ENCODE data around the gene SCAMP4. TPM values are rescaled to one million over a fixed set of nuclear protein-coding genes. Genes with fewer than 3 reads are reported as not detected.

Gene SCAMP4
- 32.1 and 34.8 TPM in 2 replicates for total RNA-seq

GRCh38 chr19:1905110-1905862 lies at the start of gene SCAMP4, which contains the start of gene ADAT3:
SCAMP4 (plus strand) TSS chr19:1905399; CDS start chr19:1915020, 9,621 bp downstream.
ADAT3 (plus strand) TSS chr19:1905399; CDS start chr19:1912048, 6,649 bp downstream.
- intact Hi-C loops (cut with micrococcal nuclease) = loop anchor here (1.0 to 10.0 kb wide), 4 partner anchors 20 to 250 kb away; partner anchors contain the start of genes ABHD17A, AP3D1 and KLF16

DNA sequence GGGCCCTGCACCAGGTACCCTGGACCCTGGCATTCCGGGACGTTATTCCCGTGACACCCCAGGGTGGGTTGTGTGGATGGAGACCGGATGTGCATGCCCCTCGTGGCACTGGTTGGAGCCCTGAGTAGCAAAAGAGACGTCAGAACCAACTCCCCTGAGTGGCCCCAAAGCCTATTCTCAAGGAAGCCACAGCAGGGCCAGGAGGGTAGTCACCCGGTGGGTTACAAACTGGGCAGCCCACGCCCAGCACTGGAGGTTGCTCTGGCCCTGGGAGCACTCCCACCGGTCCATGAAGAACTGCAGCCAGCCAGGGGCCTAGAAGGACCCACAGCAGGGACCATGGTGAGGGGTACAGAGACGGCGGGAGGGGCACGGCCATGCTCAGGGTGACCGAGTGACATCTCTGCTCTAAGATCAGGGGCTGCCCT lies 49.4 kb upstream of the SCAMP4 start:
- intact Hi-C loops (cut with micrococcal nuclease) = loop anchor here (1.0 to 5.0 kb wide), 2 partner anchors 8 to 449 kb away; partner anchors contain the start of gene DAZAP1

- intact Hi-C loops (cut with micrococcal nuclease) = loop anchor here (1.0 to 5.0 kb wide), 2 partner anchors 8 to 449 kb away; partner anchors contain the start of gene DAZAP1
Measured at GRCh38 chr19:1856345-1856697, 48.9 kb upstream of the SCAMP4 start.

DNA sequence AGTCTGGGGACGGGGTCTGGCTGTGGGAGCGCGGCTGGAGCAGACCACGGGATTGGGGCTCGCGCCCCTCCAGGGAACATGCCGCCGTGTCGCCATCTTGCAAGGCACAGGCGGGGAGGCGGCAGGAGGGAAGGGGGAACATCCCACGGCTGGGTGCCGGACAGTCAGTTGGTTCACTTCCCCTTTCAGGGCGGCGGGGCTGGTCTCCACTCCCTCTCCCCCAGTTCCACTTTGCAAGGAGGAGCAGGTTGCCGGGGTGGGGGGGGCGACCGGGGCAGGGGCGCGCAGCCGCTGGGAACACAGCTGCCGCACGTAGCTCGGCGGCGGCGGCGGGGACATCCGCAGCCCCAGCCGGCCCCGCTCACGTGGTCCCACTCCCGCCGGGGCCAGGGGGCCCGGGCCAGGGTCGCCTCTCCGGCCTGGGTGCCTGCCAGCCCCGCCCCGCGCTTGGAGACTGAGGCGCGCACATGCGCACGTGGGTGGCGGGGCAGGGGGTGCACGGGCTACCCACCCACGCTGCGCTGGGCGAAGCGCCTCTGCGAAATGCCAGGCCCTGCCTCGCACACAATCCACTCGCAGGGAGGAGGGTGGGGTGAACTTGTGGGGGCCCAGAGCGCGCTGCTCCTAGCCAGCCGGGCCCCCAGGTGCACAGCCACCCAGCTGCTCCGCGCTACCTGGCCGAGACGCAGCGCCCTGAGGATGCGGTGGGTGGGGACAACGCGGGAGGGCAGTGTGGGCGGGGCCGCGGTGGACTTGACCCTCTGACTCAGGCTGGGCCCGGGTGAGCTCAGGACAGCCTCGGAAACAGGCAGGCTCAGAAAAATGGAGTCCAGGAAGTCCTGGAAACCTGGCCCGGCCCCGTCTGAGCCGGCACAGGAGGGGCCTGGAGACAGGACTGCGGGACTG lies 48.2 kb upstream of the SCAMP4 start:
- intact Hi-C loops (cut with micrococcal nuclease) = loop anchor here (1.0 to 5.0 kb wide), 2 partner anchors 7 to 450 kb away; partner anchors contain the start of gene DAZAP1

- intact Hi-C loops (cut with micrococcal nuclease) = loop anchor here (5.0 kb wide), 1 partner anchor 450 kb away; the partner anchor contains the start of gene DAZAP1
Measured at GRCh38 chr19:1857648-1858326, 47.4 kb upstream of the SCAMP4 start.

DNA sequence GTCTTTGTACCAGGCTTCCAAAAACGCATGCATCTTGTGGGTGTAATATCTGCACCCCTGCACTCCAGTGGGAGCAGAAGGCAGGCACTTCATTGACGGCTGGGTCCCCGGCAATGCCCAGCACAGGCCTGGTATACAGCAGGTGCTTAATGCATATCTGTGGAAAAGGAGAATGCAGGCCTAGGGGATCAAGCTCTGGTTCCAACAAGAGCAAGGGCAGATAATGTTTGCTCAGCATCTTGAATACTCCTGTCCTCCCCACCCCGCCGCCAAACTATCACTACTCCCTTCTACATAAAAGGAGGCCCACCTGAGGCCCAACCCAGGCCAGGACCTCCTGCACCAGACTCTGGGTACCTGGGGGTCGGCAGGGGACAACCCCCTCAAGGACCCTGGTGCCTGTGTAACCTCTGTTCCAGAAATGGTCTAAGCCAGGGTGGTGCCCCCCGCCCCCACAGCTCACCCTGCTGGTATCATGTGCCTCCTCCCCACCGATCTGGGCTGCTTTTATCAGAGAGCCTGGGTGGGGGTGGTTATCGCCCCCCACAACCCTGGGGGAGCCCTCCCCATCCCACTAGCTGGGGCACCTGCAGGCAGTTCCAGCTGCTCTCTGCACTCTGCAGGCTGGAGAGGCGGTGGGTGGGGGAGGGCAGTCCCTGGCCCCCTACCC lies 46.7 kb upstream of the SCAMP4 start:
- intact Hi-C loops (cut with micrococcal nuclease) = loop anchor here (5.0 kb wide), 1 partner anchor 451 kb away; the partner anchor contains the start of gene DAZAP1

GRCh38 chr19:1859331-1859781 lies 45.8 kb upstream of the SCAMP4 start:
- intact Hi-C loops (cut with micrococcal nuclease) = loop anchor here (5.0 kb wide), 1 partner anchor 452 kb away; the partner anchor contains the start of gene DAZAP1

DNA sequence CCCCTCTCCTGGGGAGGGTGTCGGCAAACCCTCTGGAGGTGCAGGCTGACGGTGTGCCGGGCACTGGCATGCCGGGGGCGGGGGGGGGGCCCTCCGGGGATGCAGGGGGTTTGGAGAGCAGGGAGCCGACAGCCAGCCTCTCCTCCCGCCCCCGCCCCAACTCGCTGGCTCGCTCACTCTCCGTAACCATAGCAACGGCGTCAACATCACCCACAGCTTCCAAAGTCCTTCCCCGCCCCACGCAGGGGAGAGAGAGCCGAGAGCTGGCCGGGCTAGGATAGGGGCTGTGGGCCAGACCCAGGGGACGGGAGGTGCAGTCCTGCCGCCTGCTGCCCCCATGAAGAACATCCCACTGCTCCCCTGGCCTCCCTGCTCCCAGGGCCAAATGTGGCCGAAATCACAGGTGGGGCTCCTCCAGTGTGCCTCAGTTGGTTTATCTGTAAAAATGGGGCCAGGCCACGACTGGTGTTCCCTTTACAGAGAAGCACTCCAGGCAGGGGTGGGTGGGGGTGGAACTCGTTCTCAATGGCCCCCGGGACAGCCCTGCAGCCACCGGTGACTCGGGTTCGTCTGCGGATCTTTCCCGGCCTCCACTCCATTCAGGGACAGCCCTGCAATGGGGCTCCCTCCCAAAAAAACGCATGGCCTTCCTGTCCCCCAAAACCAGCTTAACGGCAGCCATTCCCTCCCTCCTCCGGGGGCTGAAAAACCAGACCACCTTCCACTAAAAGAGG lies 45.0 kb upstream of the SCAMP4 start:
- intact Hi-C loops (cut with micrococcal nuclease) = no loop called here

DNA sequence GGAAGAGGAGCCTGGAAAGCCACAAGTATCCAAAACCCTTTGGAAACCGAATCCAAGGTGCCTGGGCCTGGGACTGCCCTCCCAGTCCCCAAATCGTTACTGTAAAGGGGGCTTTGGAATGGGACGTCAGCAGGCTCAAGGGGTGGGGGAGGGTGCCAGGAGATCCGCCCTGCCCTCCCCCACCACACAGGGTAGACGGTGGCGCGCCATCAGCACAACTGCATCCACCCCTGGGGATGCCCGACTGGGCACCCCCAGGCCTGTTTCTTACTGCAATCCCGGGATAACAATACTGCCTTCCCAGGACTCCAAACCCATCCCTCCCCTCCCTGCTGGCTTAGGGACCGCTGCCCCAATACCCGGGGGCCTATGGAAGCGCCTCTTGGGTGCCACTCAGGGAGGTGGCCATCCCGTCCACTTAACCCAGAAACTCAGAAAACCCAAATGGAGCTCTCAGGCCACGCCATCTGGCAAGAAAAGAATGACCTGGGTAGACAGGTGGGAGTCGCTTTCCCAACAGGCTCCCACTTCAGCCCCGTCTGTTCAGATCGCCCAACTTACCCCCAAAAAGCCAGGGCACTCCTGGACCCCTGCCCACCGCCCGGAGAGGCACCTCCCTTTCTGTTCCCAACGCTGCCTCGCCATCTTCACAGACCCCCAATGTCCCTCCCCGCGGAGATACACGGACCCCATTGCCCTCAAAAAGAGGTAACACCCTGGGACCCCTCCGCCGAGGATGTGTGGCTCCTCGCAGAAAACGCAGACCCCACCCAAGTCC lies 44.2 kb upstream of the SCAMP4 start:
- intact Hi-C loops (cut with micrococcal nuclease) = no loop called here

GRCh38 chr19:1861599-1862031 lies 43.6 kb upstream of the SCAMP4 start:
- intact Hi-C loops (cut with micrococcal nuclease) = no loop called here

- intact Hi-C loops (cut with micrococcal nuclease) = no loop called here
Measured at GRCh38 chr19:1862068-1862423, 43.2 kb upstream of the SCAMP4 start.

- intact Hi-C loops (cut with micrococcal nuclease) = loop anchor here (1.0 kb wide), 1 partner anchor 43 kb away; the partner anchor contains the start of genes ADAT3 and SCAMP4
Measured at GRCh38 chr19:1862424-1863327, 42.5 kb upstream of the SCAMP4 start.

DNA sequence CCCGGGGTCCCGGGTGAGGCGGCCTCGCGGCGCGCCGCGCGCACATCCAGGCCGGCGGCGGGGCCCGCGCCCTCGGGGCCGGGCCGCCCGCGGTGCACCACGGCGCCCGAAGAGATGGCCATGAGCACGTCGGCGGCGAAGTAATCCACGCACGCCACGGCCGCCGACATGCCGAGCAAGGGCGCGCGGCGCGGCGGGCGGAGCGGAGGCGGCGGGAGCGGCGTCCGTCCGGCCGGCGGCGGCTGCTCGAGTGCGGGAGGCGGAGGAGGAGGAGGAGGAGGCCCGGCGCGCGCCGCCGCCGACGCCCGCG lies 41.9 kb upstream of the SCAMP4 start, which contains the start of gene KLF16:
Gene KLF16 (minus strand): TSS at position 252 of the 310 bp plus-strand sequence. CDS start 82 bp downstream, at position 170.
- intact Hi-C loops (cut with micrococcal nuclease) = loop anchor here (1.0 kb wide), 1 partner anchor 42 kb away; the partner anchor contains the start of genes ADAT3 and SCAMP4

DNA sequence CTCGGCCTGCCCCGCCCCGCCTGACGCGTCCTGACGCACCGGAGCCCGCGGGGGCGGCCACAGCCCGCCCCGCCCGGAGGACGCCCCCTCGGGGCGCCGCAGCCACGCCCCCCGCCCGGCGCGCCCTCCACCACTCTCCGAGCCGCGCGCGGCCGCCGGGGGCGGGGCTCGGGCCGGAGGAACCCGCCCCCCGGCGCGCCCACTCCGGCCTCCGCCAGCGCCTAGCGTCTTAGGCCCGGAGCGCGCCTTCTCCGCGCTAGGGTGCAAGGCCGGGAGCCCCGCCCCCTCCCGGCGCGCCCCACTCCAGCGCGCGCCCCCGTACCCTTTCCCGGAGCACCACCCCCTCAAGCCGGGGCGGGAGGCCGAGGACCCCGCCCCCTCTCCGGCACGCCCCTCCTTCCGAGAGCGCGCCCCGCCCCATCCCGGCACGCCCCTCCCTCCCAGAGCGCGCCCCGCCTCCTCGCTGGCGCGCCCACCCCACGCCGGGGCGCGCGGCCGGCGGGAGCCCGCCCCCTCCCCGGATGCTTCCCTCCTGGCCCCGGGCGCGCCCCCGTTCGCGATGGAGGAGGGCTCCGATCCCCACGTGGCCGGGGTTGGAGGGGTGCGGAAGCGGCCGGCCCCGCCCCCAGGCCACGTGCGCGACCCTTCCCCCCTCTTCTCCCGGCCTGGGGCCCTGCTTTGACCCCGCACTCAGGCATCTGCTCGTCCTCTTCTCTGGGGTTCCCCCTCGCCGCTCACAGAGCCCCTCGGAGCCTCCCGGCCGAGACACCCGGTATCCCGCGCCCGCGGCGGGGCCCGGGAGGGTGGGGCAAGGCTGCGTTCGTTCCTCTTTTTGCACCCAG lies 41.3 kb upstream of the SCAMP4 start:
- intact Hi-C loops (cut with micrococcal nuclease) = loop anchor here (1.0 to 2.0 kb wide), 3 partner anchors 8 to 41 kb away; partner anchors contain the start of genes ADAT3 and SCAMP4

DNA sequence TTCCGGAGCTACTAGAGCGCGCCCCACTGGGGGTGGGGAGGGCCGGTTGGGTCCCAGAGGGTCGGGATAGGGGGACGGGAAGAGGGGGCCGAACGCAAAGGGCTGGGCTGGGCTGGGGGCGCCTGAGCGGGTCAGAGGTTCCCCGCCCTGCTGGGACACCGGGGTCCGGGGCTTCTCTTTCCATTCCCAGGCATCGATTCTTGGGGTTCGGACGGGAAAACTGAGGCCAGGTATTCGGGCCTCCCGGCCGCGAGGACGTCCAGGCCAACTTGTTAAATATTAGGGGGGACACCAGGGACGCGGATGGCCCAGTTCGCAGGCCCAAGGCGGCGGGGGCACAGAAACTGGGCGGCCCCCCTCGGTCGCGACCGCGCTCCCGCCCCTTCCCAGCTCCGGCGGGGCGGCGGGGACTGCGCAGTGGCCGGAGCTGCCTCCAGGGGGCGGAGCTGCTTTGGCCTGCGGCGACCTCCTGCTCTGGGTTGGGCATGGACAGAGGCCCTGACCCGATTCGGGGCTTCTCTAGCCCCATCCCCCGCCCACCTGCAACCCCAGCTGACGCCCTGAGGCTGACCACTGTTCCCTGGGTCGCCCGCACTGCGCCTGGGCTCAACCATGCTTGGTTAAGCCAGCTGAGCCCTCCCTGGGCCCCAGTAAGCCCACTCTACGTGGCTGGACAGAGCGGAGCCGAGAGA lies 40.6 kb upstream of the SCAMP4 start:
- intact Hi-C loops (cut with micrococcal nuclease) = loop anchor here (1.0 to 2.0 kb wide), 2 partner anchors 8 to 18 kb away; no protein-coding TSS in a partner anchor

All from T-helper 2 cell treated with Interferon-gamma antibody and Interleukin-4, amounts not matched to agents 100 ng/mL and 5 ng/mL, for 36 hours (primary cell).